ENCODE data around the gene NBEAL2. TPM values are rescaled to one million over a fixed set of nuclear protein-coding genes. Genes with fewer than 3 reads are reported as not detected.

Gene NBEAL2
- total RNA-seq, 1 experiment from 2014 or later: 15.7 TPM

GRCh38 chr3:47054412-47054811 lies 74.9 kb downstream of the NBEAL2 start:
- no peaks in the 10 kb centered on the region for H3K4me1 ChIP-seq (ENCODE audit: insufficient read depth, low read length, poor library complexity, severe bottlenecking)
- H3K4me3 ChIP-seq (ENCODE audit: low read depth, low read length, poor library complexity, severe bottlenecking): no peak overlapping the region
- DNase-seq (ENCODE audit: low spot score): no peak
- BruUV-seq (replicated peaks): no TSS peak
- H3K27ac ChIP-seq (ENCODE audit: low read depth, low read length, poor library complexity, severe bottlenecking): no peak overlapping the region
- ChIA-PET POLR2A (ENCODE audit: low non-redundant PET) (no interaction called here), CTCF (no interaction called here)
- H3K27me3 ChIP-seq (replicated peaks; ENCODE audit: insufficient read depth, low read depth, low read length, poor library complexity): no peaks in the 10 kb centered on the region
- intact Hi-C loops (cut with micrococcal nuclease; ENCODE audit: unreplicated experiment): no loop called here
- TF ChIP-seq CTCF (conservative IDR thresholded peaks at IDR 0.05; ENCODE audit: low read depth, low read length) (no peak), EZH2 (IDR thresholded peaks at IDR 0.05; ENCODE audit: borderline replicate concordance, low read depth, low read length, poor library complexity, severe bottlenecking) (no peak)
- H3K9me3 ChIP-seq (ENCODE audit: low read depth, low read length, poor library complexity, severe bottlenecking): no peaks in the 10 kb centered on the region
- no peaks in the 10 kb centered on the region for H3K36me3 ChIP-seq (ENCODE audit: insufficient read depth, low read length, poor library complexity, severe bottlenecking)

- DNase-seq (ENCODE audit: low spot score): no peak
- Histone ChIP-seq H3K27me3 (replicated peaks; ENCODE audit: insufficient read depth, low read depth, low read length, poor library complexity) (no peaks in the 10 kb centered on the region), H3K9me3 (ENCODE audit: low read depth, low read length, poor library complexity, severe bottlenecking) (no peaks in the 10 kb centered on the region), H3K4me1 (ENCODE audit: insufficient read depth, low read length, poor library complexity, severe bottlenecking) (no peaks in the 10 kb centered on the region), H3K36me3 (ENCODE audit: insufficient read depth, low read length, poor library complexity, severe bottlenecking) (no peaks in the 10 kb centered on the region), H3K27ac (ENCODE audit: low read depth, low read length, poor library complexity, severe bottlenecking) (no peak overlapping the region), H3K4me3 (ENCODE audit: low read depth, low read length, poor library complexity, severe bottlenecking) (no peak overlapping the region)
- no TSS peak for BruUV-seq (replicated peaks)
- CTCF ChIA-PET: no interaction called here
- POLR2A ChIA-PET (ENCODE audit: low non-redundant PET): no interaction called here
- intact Hi-C loops (cut with micrococcal nuclease; ENCODE audit: unreplicated experiment): no loop called here
- TF ChIP-seq EZH2 (IDR thresholded peaks at IDR 0.05; ENCODE audit: borderline replicate concordance, low read depth, low read length, poor library complexity, severe bottlenecking) (no peak), CTCF (conservative IDR thresholded peaks at IDR 0.05; ENCODE audit: low read depth, low read length) (no peak)
Observed at GRCh38 chr3:47056705-47057104, 77.2 kb downstream of the NBEAL2 start.

- ChIA-PET CTCF (no interaction called here), POLR2A (ENCODE audit: low non-redundant PET) (no interaction called here)
- intact Hi-C loops (cut with micrococcal nuclease; ENCODE audit: unreplicated experiment): no loop called here
- H3K4me3 ChIP-seq (ENCODE audit: low read depth, low read length, poor library complexity, severe bottlenecking): no peak overlapping the region
- DNase-seq (ENCODE audit: low spot score): no peak
- H3K27ac ChIP-seq (ENCODE audit: low read depth, low read length, poor library complexity, severe bottlenecking): no peak overlapping the region
- H3K27me3 ChIP-seq (replicated peaks; ENCODE audit: insufficient read depth, low read depth, low read length, poor library complexity): no peaks in the 10 kb centered on the region
- no peaks in the 10 kb centered on the region for H3K9me3 ChIP-seq (ENCODE audit: low read depth, low read length, poor library complexity, severe bottlenecking)
- no peak for TF ChIP-seq CTCF (conservative IDR thresholded peaks at IDR 0.05; ENCODE audit: low read depth, low read length)
- TF ChIP-seq EZH2 (IDR thresholded peaks at IDR 0.05; ENCODE audit: borderline replicate concordance, low read depth, low read length, poor library complexity, severe bottlenecking): no peak
- no TSS peak for BruUV-seq (replicated peaks)
- no peaks in the 10 kb centered on the region for H3K4me1 ChIP-seq (ENCODE audit: insufficient read depth, low read length, poor library complexity, severe bottlenecking)
- H3K36me3 ChIP-seq (ENCODE audit: insufficient read depth, low read length, poor library complexity, severe bottlenecking): no peaks in the 10 kb centered on the region
Observed at GRCh38 chr3:47057212-47057671, 77.8 kb downstream of the NBEAL2 start.

Other genes starting within 250 kb of the NBEAL2 start
- not detected in 2 replicates for gene MYL3, start 116.2 kb upstream of the NBEAL2 start, total RNA-seq (2021)
- 1.2 and 1.7 TPM in 2 replicates for gene PTH1R, start 101.9 kb upstream of the NBEAL2 start, total RNA-seq (2021)
- gene CCDC12, start 2.9 kb upstream of the NBEAL2 start, total RNA-seq (2021): 28.2 and 31.3 TPM in 2 replicates
- gene SETD2, start 184.4 kb downstream of the NBEAL2 start, total RNA-seq (2021): 28.8 and 29.3 TPM in 2 replicates

Measured in A673 (cell line).